ENCODE results near the gene CAMKK1. TPM values are rescaled to one million over a fixed set of nuclear protein-coding genes. Genes with fewer than 3 reads are reported as not detected.

CAMKK1 gene
- total RNA-seq, 1 donor from 2014 or later: 7.8 TPM

- Histone ChIP-seq H3K4me3 (ENCODE audit: low read depth, low read length) (no peak overlapping the region), H3K36me3 (ENCODE audit: control insufficient read depth, insufficient read depth, low read length) (no peaks in the 10 kb centered on the region), H3K27me3 (ENCODE audit: control insufficient read depth, insufficient read depth, low read length) (peaks cover 26% of the 10 kb centered on the region)
- no peak for TF ChIP-seq CTCF (IDR thresholded peaks at IDR 0.05; ENCODE audit: insufficient read depth, low read length, poor library complexity, severe bottlenecking)
- DNase-seq (ENCODE audit: low read depth): no peak
Observed at GRCh38 chr17:3921006-3921405, 28.2 kb upstream of the CAMKK1 start.

GRCh38 chr17:3919123-3919624 is 26.3 kb upstream of the CAMKK1 start:
- H3K27me3 ChIP-seq (ENCODE audit: control insufficient read depth, insufficient read depth, low read length): peaks cover 13% of the 10 kb centered on the region

GRCh38 chr17:3918372-3919122 is 25.7 kb upstream of the CAMKK1 start:
- Histone ChIP-seq H3K4me3 (ENCODE audit: low read depth, low read length) (no peak overlapping the region), H3K36me3 (ENCODE audit: control insufficient read depth, insufficient read depth, low read length) (no peaks in the 10 kb centered on the region), H3K27me3 (ENCODE audit: control insufficient read depth, insufficient read depth, low read length) (peaks cover 6% of the 10 kb centered on the region)
- no peak for TF ChIP-seq CTCF (IDR thresholded peaks at IDR 0.05; ENCODE audit: insufficient read depth, low read length, poor library complexity, severe bottlenecking)
- no peak for DNase-seq (ENCODE audit: low read depth)

More at GRCh38 chr17:3919123-3919624, 26.3 kb upstream of the CAMKK1 start:
- H3K4me3 ChIP-seq (ENCODE audit: low read depth, low read length): no peak overlapping the region
- no peak for DNase-seq (ENCODE audit: low read depth)
- H3K36me3 ChIP-seq (ENCODE audit: control insufficient read depth, insufficient read depth, low read length): no peaks in the 10 kb centered on the region
- no peak for TF ChIP-seq CTCF (IDR thresholded peaks at IDR 0.05; ENCODE audit: insufficient read depth, low read length, poor library complexity, severe bottlenecking)

- peaks cover 6% of the 10 kb centered on the region for H3K27me3 ChIP-seq (ENCODE audit: control insufficient read depth, insufficient read depth, low read length)
- H3K36me3 ChIP-seq (ENCODE audit: control insufficient read depth, insufficient read depth, low read length): no peaks in the 10 kb centered on the region
- DNase-seq (ENCODE audit: low read depth): no peak
- H3K4me3 ChIP-seq (ENCODE audit: low read depth, low read length): no peak overlapping the region
- TF ChIP-seq CTCF (IDR thresholded peaks at IDR 0.05; ENCODE audit: insufficient read depth, low read length, poor library complexity, severe bottlenecking): no peak
Observed at GRCh38 chr17:3917391-3917931, 24.6 kb upstream of the CAMKK1 start.

- no peaks in the 10 kb centered on the region for H3K36me3 ChIP-seq (ENCODE audit: control insufficient read depth, insufficient read depth, low read length)
- no peak for TF ChIP-seq CTCF (IDR thresholded peaks at IDR 0.05; ENCODE audit: insufficient read depth, low read length, poor library complexity, severe bottlenecking)
- H3K27me3 ChIP-seq (ENCODE audit: control insufficient read depth, insufficient read depth, low read length): peaks cover 6% of the 10 kb centered on the region
- no peak overlapping the region for H3K4me3 ChIP-seq (ENCODE audit: low read depth, low read length)
- no peak for DNase-seq (ENCODE audit: low read depth)
Observed at GRCh38 chr17:3916825-3917224, 24.0 kb upstream of the CAMKK1 start.

Measured in kidney epithelial cell (primary cell).